Activated CD8-positive, alpha-beta memory T cell treated with anti-CD3 and anti-CD28 coated beads, Interleukin-2, amount 50 U/mL, for 48 hours (primary cell): ENCODE results near the gene GPR137B.

ENCODE experiments used
- DNase-seq: peaks from one replicate; pipeline ENCODE4 v3.0.0-alpha.2; 2020

Gene GPR137B

GRCh38 chr1:236117710-236118109, 24.6 kb upstream of the GPR137B start:
- DNase-seq: no peak

GRCh38 chr1:236119943-236120484, 22.3 kb upstream of the GPR137B start:
- DNase-seq: no peak

GRCh38 chr1:236120721-236121153, 21.6 kb upstream of the GPR137B start:
- no peak for DNase-seq

GRCh38 chr1:236122176-236122575, 20.2 kb upstream of the GPR137B start:
- DNase-seq: no peak

- DNase-seq: no peak
Observed at GRCh38 chr1:236123563-236123962, 18.8 kb upstream of the GPR137B start.

GRCh38 chr1:236124965-236125364, 17.4 kb upstream of the GPR137B start:
- no peak for DNase-seq

GRCh38 chr1:236127045-236127444, 15.3 kb upstream of the GPR137B start:
- no peak for DNase-seq

GRCh38 chr1:236128646-236129178, 13.6 kb upstream of the GPR137B start:
- no peak for DNase-seq

GRCh38 chr1:236129306-236129705, 13.0 kb upstream of the GPR137B start:
- no peak for DNase-seq

GRCh38 chr1:236130372-236130771, 12.0 kb upstream of the GPR137B start:
- DNase-seq: no peak

GRCh38 chr1:236131916-236132315, 10.4 kb upstream of the GPR137B start:
- no peak for DNase-seq

GRCh38 chr1:236132420-236133046, 9.8 kb upstream of the GPR137B start:
- no peak for DNase-seq

GRCh38 chr1:236133339-236133738, 9.0 kb upstream of the GPR137B start:
- no peak for DNase-seq

GRCh38 chr1:236133802-236134201, 8.5 kb upstream of the GPR137B start:
- no peak for DNase-seq

- DNase-seq: no peak
Observed at GRCh38 chr1:236137285-236137852, 5.0 kb upstream of the GPR137B start.

- DNase-seq: no peak
Observed at GRCh38 chr1:236139495-236139894, 2.8 kb upstream of the GPR137B start.

GRCh38 chr1:236140705-236141446, 1.5 kb upstream of the GPR137B start:
- DNase-seq: no peak

- DNase-seq: no peak
Observed at GRCh38 chr1:236141447-236142252, 689 bp upstream of the GPR137B start.

GRCh38 chr1:236143104-236143948, 987 bp downstream of the GPR137B start:
- peak; percentile 66 for DNase-seq

- no peak for DNase-seq
Observed at GRCh38 chr1:236144033-236144432, 1.7 kb downstream of the GPR137B start.

GRCh38 chr1:236144446-236145150, 2.3 kb downstream of the GPR137B start:
- DNase-seq: no peak
